PC-9 (cell line): ENCODE measurements around the gene DAAM2.

Source experiments
- CTCF ChIP-seq: fragments of 200-600 bp; sonication (generic); conservative IDR thresholded peaks from 2 replicates; pipeline ENCODE4 v1.6.1; 2017; ENCODE audit warnings: mixed run types, antibody characterized with exemption, mild to moderate bottlenecking, moderate library complexity
- EZH2 ChIP-seq: fragments of 200-600 bp; sonication (generic); IDR thresholded peaks from 2 replicates; pipeline ENCODE4 v1.8.0; 2017; ENCODE audit warnings: antibody characterized with exemption, low read depth

- TF ChIP-seq CTCF = no peak
- TF ChIP-seq EZH2 = no peak
Measured at GRCh38 chr6:39917981-39918380, 125.8 kb downstream of the DAAM2 start.
